GM12878 (cell line): ENCODE measurements around the gene TGFB1. TPM values are rescaled to one million over a fixed set of nuclear protein-coding genes. Genes with fewer than 3 reads are reported as not detected.

Experiments
- ATAC-seq: fragments of 200-7000 bp; cut with Tn5 transposase; 3 replicates; pipeline ENCODE4 v1.9.1; 2020; ENCODE audit warnings: mild to moderate bottlenecking, moderate library complexity
- BruUV-seq: library from RNA; stranded (reverse); fragments of 400-500 nt; replicated peaks from 2 replicates; lab custom pipeline; 2021; lab: Mats Ljungman, UMichigan
- CTCF ChIA-PET: fragments of 300-600 bp; sonication (Branson Sonifier 250); formaldehyde crosslinking; extraction: SDS; loops from one replicate; lab custom pipeline; 2021; ENCODE audit warnings: inconsistent platforms; lab: Yijun Ruan, JAX
- POLR2A ChIA-PET: fragments of 350-600 bp; formaldehyde crosslinking; extraction: SDS; loops from one replicate; lab custom pipeline; 2021; ENCODE audit warnings: inconsistent platforms; lab: Charles Lee
- RAD21 ChIA-PET: fragments of 300-600 bp; sonication (Branson Sonifier 250); formaldehyde crosslinking; loops from one replicate; lab custom pipeline; 2023; ENCODE audit warnings: antibody characterized with exemption; ENCODE audit not compliant: unreplicated experiment; lab: Charles Lee
- SMC1A ChIA-PET: fragments of 300-600 bp; sonication (Branson Sonifier 250); formaldehyde crosslinking; loops from one replicate; lab custom pipeline; 2023; ENCODE audit not compliant: unreplicated experiment, uncharacterized antibody; lab: Charles Lee
- DNase-seq: peaks from one replicate; pipeline ENCODE4 v3.0.0-alpha.2; 2011; ENCODE audit warnings: low read depth, low spot score
- FAIRE-seq: peaks from 3 replicates; lab custom pipeline; 2011; peaks lifted over from hg19 to GRCh38; lab: Jason Lieb, UNC
- H2AFZ ChIP-seq: 2 replicates; pipeline ENCODE4 v1.6.0; 2011; ENCODE audit warnings: low read depth, low read length, control low read depth; ENCODE audit not compliant: control insufficient read depth
- H3K27ac ChIP-seq: 2 replicates; pipeline ENCODE4 v1.5.1; 2011; ENCODE audit warnings: control low read depth; ENCODE audit not compliant: control insufficient read depth, insufficient read depth
- H3K27me3 ChIP-seq, 2 experiments: replicated peaks in 1 of 2; 2 replicates each; pipeline versions ENCODE4 v1.6.0 to v1.6.1; 2011; ENCODE audit warnings: low read length in 1 of 2; ENCODE audit not compliant: control insufficient read depth in 2 of 2, insufficient read depth in 2 of 2
- H3K36me3 ChIP-seq, 2 experiments: 2 replicates each; pipeline ENCODE4 v1.5.1; 2011; ENCODE audit warnings: low read length in 1 of 2; ENCODE audit not compliant: control insufficient read depth in 2 of 2, insufficient read depth in 2 of 2
- H3K4me1 ChIP-seq: 2 replicates; pipeline ENCODE4 v1.6.1; 2011; ENCODE audit warnings: mild to moderate bottlenecking, low read length, moderate library complexity, mixed read lengths; ENCODE audit not compliant: control insufficient read depth, insufficient read depth
- H3K4me2 ChIP-seq: 2 replicates; pipeline ENCODE4 v1.6.0; 2011; ENCODE audit warnings: control low read depth; ENCODE audit not compliant: control insufficient read depth, insufficient read depth
- H3K4me3 ChIP-seq: fragments of 200-600 bp; sonication (generic); 2 replicates; pipeline ENCODE4 v1.5.1; 2016
- H3K79me2 ChIP-seq: 2 replicates; pipeline ENCODE4 v1.6.0; 2011; ENCODE audit warnings: low read length; ENCODE audit not compliant: control insufficient read depth, insufficient read depth
- H3K9ac ChIP-seq: 2 replicates; pipeline ENCODE4 v1.8.0; 2011; ENCODE audit warnings: low read length, control low read depth, mixed read lengths; ENCODE audit not compliant: control insufficient read depth, insufficient read depth
- H3K9me3 ChIP-seq: replicated peaks from 3 replicates; pipeline ENCODE4 v1.5.1; 2011; ENCODE audit warnings: mild to moderate bottlenecking, low read length; ENCODE audit not compliant: control insufficient read depth, insufficient read depth
- H4K20me1 ChIP-seq: 2 replicates; pipeline ENCODE4 v1.6.0; 2011; ENCODE audit not compliant: control insufficient read depth, insufficient read depth
- BRCA1 ChIP-seq: IDR thresholded peaks from 2 replicates; pipeline ENCODE4 v1.6.1; 2011; ENCODE audit warnings: low read depth, low read length, improper control_type of control experiment
- CBFB ChIP-seq: IDR thresholded peaks from 2 replicates; pipeline ENCODE4 v1.6.1; 2016; ENCODE audit warnings: antibody characterized with exemption, low read depth
- CBX5 ChIP-seq: sonication (generic); IDR thresholded peaks from 2 replicates; pipeline ENCODE4 v1.6.1; 2016; ENCODE audit warnings: low read depth, moderate library complexity, mild to moderate bottlenecking, inconsistent platforms
- CHD2 ChIP-seq: IDR thresholded peaks from 2 replicates; pipeline ENCODE4 v1.6.1; 2011; ENCODE audit warnings: low read depth, low read length, improper control_type of control experiment, borderline replicate concordance
- EED ChIP-seq: sonication (generic); IDR thresholded peaks from 2 replicates; pipeline ENCODE4 v1.6.1; 2016; ENCODE audit warnings: antibody characterized with exemption, low read depth
- FOXM1 ChIP-seq: IDR thresholded peaks from 2 replicates; pipeline ENCODE4 v1.6.1; 2012; ENCODE audit warnings: low read depth, mild to moderate bottlenecking, inconsistent platforms, low read length, moderate library complexity
- GABPA ChIP-seq: IDR thresholded peaks from 2 replicates; pipeline ENCODE4 v1.6.1; 2014; ENCODE audit warnings: antibody characterized with exemption, low read depth, mild to moderate bottlenecking, inconsistent platforms
- GATAD2B ChIP-seq: fragments of 450-650 bp; conservative IDR thresholded peaks from 2 replicates; pipeline ENCODE4 v1.6.1; 2017; ENCODE audit warnings: low read depth, mild to moderate bottlenecking, moderate library complexity
- HDAC2 ChIP-seq: fragments of 200-600 bp; sonication (generic); IDR thresholded peaks from 2 replicates; pipeline ENCODE4 v1.6.1; 2017
- JUND ChIP-seq: IDR thresholded peaks from 2 replicates; pipeline ENCODE4 v1.6.1; 2012; ENCODE audit warnings: low read depth, mild to moderate bottlenecking, low read length, improper control_type of control experiment, moderate library complexity
- KDM1A ChIP-seq: fragments of 200-600 bp; sonication (generic); IDR thresholded peaks from 2 replicates; pipeline ENCODE4 v1.6.1; 2016; ENCODE audit warnings: borderline replicate concordance
- POLR2A ChIP-seq: IDR thresholded peaks from 2 replicates; pipeline ENCODE4 v1.6.1; 2011; ENCODE audit warnings: low read depth, mild to moderate bottlenecking, low read length
- RAD51 ChIP-seq: fragments of 450-650 bp; IDR thresholded peaks from 2 replicates; pipeline ENCODE4 v1.6.1; 2016; ENCODE audit warnings: moderate library complexity, mild to moderate bottlenecking, inconsistent platforms
- SMAD1 ChIP-seq: fragments of 450-650 bp; IDR thresholded peaks from 2 replicates; pipeline ENCODE4 v1.6.1; 2018; ENCODE audit warnings: mild to moderate bottlenecking, low read depth; ENCODE audit not compliant: partially characterized antibody
- ZNF384 ChIP-seq: IDR thresholded peaks from 2 replicates; pipeline ENCODE4 v1.6.1; 2012; ENCODE audit warnings: low read depth, mild to moderate bottlenecking, low read length, improper control_type of control experiment, borderline replicate concordance
- WGBS: methylation state at CpG from one replicate; pipeline ENCODE4 v1.1.6; 2016; ENCODE audit warnings: low lambda C conversion rate; ENCODE audit not compliant: insufficient replicate concordance, insufficient coverage; ENCODE audit errors: missing lambda C conversion rate; 5-methylcytosine and 5-hydroxymethylcytosine counted together
- in situ Hi-C: fragments of 300-500 bp; cut with MboI; formaldehyde crosslinking; loops from 9 replicates; pipeline ENCODE4 v1.14.3; 2018; ENCODE audit warnings: mixed read lengths
- intact Hi-C: fragments of 100-400 bp; cut with micrococcal nuclease; formaldehyde crosslinking; loops from one replicate; pipeline ENCODE4 v1.14.2; 2022; ENCODE audit not compliant: unreplicated experiment
- polyA plus RNA-seq, 11 experiments: library from polyadenylated mRNA; depleted of rRNA in 4 of 11; unstranded in 6 of 11; stranded (reverse) in 5 of 11; fragments of >200 nt; fragmentation: Nextera tagmentation in 4 of 11; fragmentation: Illumina TruSeq in 1 of 11; extraction: Ambion mirVana in 4 of 11; extraction: Trizol in 1 of 11; gene quantifications; 1 replicate in 1 of 11; 2 replicates in 10 of 11; pipeline versions ENCODE4 v1.2.1 to v1.2.3, GENCODE V29; 2011 to 2016; ENCODE audit warnings: inconsistent platforms in 2 of 11, missing spikeins in 2 of 11, low read depth in 1 of 11
- total RNA-seq, 4 experiments: library from RNA; depleted of rRNA in 3 of 4; stranded (reverse); fragments of >200 nt in 3 of 4; fragmentation: Illumina TruSeq in 1 of 4; extraction: Trizol in 1 of 4; gene quantifications; 2 replicates each; pipeline versions ENCODE4 v1.2.1 to v1.2.3, GENCODE V29; 2013 to 2021
- TF ChIP-seq, protein P1 (sequence below): fragments of 450-650 bp; IDR thresholded peaks from 2 replicates; pipeline ENCODE4 v1.6.1; 2018; ENCODE audit warnings: mild to moderate bottlenecking, low read depth, moderate library complexity; ENCODE audit not compliant: partially characterized antibody

TGFB1 gene
- total and polyA plus RNA-seq, 10 of the 15 experiments (the other 5 are each of a cell fraction or from before 2014, with no cell fraction given) = 0.23 to 120 (median 10.9) TPM

DNA sequence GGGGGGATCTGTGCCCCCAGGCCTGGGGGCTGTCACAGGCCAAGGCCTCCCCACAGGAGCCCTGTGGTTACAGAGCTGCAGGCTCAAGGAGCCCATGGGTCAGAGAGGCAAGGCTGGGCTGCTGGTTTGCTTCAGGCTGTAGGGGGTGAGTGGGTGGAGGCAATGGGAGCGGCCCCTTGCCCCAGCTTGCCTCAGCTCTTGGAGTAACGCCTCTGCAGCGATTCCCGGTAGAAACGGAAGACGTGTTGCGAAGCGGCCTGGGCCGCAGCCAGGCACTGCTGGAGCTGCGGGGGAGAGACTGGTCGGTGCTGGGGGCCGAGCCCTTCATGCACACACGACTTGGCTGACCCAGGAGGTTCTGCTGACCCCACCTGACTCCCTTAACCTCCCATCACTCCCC, 32.7 kb upstream of the TGFB1 start:
- Histone ChIP-seq H2AFZ (no peak overlapping the region), H3K9ac (no peak overlapping the region), H3K4me3 (no peak overlapping the region), H3K27me3 (no peaks in the 10 kb centered on the region), H3K27ac (no peak overlapping the region), H3K9me3 (no peaks in the 10 kb centered on the region), H3K4me2 (no peak overlapping the region), H4K20me1 (no peaks in the 10 kb centered on the region), H3K79me2 (no peaks in the 10 kb centered on the region), H3K4me1 (peaks cover 6% of the 10 kb centered on the region; the same call in 1 of the 2 replicates), H3K36me3 (peaks cover 17 to 21% of the 10 kb centered on the region in 2 experiments; a peak in 3 of 4 replicates)
- WGBS = over 99% methylated on average over 13 of the region's 13 CpGs
- ATAC-seq = no peak
- intact Hi-C loops (no loop called here), in situ Hi-C loops (no loop called here)
- BruUV-seq = no TSS peak
- CTCF ChIA-PET = no interaction called here
- TF ChIP-seq BRCA1 (no peak), POLR2A (peak; percentile 34; the same call in 1 of the 2 replicates), EED (no peak), SMAD1 (no peak), HDAC2 (no peak)
- no peak for FAIRE-seq
- RAD21 ChIA-PET = interaction anchor here (0.5 kb wide), 1 partner anchor 43 kb away, joined by 3 read pairs; no protein-coding TSS in a partner anchor
- SMC1A ChIA-PET = no interaction called here
- POLR2A ChIA-PET = no interaction called here
- no peak for DNase-seq

DNA sequence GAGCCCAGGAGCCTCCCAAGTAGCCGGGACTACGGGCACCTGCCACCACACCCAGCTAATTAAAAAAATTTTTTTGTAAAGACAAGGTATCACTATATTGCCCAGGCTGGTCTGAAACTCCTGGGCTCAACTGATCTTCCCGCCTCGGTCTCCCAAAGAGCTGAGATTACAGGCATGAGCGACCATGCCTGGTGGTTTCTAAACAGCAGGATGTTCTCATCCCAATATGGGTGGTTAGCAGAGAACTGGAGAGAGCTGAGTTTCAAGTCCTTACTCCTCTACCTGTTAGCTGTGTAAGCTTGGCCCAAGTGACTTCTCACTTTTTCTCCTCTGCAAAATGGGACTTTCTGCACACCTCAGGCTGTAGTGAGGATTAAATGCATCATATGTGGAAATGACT, 30.6 kb upstream of the TGFB1 start:
- H3K9me3 ChIP-seq = no peaks in the 10 kb centered on the region
- SMC1A ChIA-PET = interaction anchor here (0.8 kb wide), 1 partner anchor 19 kb away, joined by 3 read pairs; no protein-coding TSS in a partner anchor
- no peaks in the 10 kb centered on the region for H3K79me2 ChIP-seq
- FAIRE-seq = no peak
- peaks cover 8 to 17% of the 10 kb centered on the region in 2 experiments; a peak in 3 of 4 replicates for H3K36me3 ChIP-seq
- intact Hi-C loops (no loop called here), in situ Hi-C loops (no loop called here)
- H3K4me1 ChIP-seq = peaks cover 6% of the 10 kb centered on the region; the same call in 1 of the 2 replicates
- H3K27me3 ChIP-seq = no peaks in the 10 kb centered on the region
- no peak overlapping the region for H3K4me3 ChIP-seq
- BruUV-seq = no TSS peak
- ATAC-seq = peak; percentile 66
- no peaks in the 10 kb centered on the region for H4K20me1 ChIP-seq
- no peak for DNase-seq
- WGBS = 72% methylated on average over 5 of the region's 5 CpGs
- POLR2A ChIA-PET = interaction anchor here (1.0 kb wide), 1 partner anchor 20 kb away, joined by 4 read pairs; no protein-coding TSS in a partner anchor
- CTCF ChIA-PET = interaction anchor here (0.6 to 1.1 kb wide), 3 partner anchors 10 to 808 kb away, joined by 3 to 6 read pairs (median 4); no protein-coding TSS in a partner anchor
- H3K4me2 ChIP-seq = no peak overlapping the region
- RAD21 ChIA-PET = no interaction called here
- H3K9ac ChIP-seq = no peak overlapping the region
- no peak overlapping the region for H3K27ac ChIP-seq
- H2AFZ ChIP-seq = no peak overlapping the region
- TF ChIP-seq, protein P1, sequence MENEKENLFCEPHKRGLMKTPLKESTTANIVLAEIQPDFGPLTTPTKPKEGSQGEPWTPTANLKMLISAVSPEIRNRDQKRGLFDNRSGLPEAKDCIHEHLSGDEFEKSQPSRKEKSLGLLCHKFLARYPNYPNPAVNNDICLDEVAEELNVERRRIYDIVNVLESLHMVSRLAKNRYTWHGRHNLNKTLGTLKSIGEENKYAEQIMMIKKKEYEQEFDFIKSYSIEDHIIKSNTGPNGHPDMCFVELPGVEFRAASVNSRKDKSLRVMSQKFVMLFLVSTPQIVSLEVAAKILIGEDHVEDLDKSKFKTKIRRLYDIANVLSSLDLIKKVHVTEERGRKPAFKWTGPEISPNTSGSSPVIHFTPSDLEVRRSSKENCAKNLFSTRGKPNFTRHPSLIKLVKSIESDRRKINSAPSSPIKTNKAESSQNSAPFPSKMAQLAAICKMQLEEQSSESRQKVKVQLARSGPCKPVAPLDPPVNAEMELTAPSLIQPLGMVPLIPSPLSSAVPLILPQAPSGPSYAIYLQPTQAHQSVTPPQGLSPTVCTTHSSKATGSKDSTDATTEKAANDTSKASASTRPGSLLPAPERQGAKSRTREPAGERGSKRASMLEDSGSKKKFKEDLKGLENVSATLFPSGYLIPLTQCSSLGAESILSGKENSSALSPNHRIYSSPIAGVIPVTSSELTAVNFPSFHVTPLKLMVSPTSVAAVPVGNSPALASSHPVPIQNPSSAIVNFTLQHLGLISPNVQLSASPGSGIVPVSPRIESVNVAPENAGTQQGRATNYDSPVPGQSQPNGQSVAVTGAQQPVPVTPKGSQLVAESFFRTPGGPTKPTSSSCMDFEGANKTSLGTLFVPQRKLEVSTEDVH = no peak
- TF ChIP-seq CBX5 (no peak), RAD51 (no peak), FOXM1 (no peak), CBFB (no peak), GATAD2B (no peak), GABPA (no peak), JUND (no peak), ZNF384 (no peak), KDM1A (no peak), CHD2 (no peak)
